CD4-positive, alpha-beta T cell treated with Interleukin-4 for 1 hour (primary cell): ENCODE measurements around the gene MYH1.
"Not testable (repeated sequence)": the region's sequence is repeated elsewhere in the genome, so short reads cannot be mapped to it uniquely, and the experiment has no call there.

Source experiments
- DNase-seq, 2 donors: peaks; one replicate each; pipeline ENCODE4 v3.0.0-alpha.2; 2020 to 2022

The MYH1 gene

DNA sequence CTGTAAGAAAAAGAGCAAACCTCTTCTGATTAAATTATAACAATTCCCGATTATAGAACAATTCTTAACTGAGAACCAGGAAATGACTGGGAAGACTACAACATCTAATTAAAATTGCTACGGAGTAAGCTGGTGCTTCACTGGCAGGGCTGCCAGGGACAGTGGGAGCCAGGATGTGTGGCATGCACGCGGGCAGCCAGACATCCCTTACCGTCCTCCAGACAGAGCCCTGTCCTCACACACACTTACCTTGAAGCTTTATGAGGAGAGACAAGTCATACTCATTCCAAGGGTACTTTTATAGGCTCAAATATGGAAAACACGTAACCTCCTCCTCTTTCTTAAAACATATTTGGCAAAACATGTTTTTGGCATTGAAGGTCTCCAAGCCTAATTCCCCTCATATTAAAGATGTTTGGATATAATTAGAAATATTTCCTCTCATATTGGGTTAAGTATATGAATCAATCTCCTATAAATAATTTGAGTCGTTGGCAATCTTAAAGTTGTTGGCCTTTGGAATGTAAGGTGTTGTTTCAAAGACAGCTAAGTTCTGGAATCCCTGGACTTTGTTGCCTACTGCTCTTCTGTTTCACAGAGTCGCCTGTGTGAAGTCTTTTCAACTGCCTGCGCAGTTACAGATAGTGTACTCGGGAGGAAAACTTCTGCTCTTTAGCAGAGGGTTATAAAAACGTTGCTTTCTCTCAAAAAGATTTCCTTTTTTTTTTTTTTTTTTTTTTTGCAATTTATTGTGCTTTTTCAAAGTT, at the start of gene MYH1:
MYH1 (minus strand) TSS at position 272 of the 767 bp plus-strand sequence. CDS start 1,900 bp downstream, outside the sequence.
- DNase-seq = no peak

DNA sequence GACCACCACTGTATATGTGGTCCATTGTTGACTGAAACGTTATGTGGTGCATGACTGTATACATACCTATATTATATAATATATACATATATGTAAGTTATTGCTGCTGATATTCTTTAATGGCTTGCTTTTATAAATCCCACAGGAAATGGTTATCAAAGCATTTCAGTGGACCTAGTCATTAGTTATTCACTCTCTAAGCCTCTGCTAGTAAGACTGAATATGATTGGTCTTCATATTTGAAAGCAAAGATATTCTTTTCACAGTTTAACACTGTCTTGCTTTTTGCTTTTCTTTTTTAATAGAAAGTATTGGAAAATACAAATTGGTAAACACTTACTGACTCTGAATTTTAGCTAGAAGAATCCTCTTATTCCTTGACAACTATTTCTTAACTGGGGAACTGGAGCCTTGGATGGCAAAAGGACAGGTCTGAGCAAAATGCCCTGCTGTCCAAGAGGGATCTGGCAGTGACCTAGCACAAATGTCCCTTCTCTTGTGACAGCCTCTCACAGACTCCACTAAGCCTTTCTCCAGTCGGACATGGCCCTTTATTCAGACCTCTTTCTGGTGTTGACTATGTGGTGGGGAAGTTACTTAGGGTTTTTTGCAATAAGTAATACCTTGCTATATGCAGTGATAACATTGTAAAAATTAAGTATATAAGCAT, 45.8 kb upstream of the MYH1 start:
- DNase-seq = no peak

DNA sequence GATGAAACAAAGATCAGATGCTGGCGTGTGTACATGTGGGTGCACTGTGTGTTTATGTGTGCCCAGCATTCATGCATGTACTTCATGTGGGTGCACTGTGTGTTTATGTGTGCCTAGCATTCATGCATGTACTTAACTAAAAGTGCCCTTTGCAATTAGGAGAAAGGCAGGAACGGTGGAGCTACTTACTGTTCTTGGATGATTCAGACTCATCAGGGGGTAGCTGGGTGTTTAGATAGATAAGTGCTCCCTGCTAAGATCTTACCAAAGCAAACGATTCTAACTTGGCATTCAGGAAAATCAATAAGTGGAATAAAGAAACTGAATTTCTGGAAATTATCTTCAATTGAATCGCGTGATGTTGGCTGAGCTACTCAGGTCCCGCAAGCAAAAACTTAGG, 39.7 kb upstream of the MYH1 start:
- DNase-seq = no peak

DNA sequence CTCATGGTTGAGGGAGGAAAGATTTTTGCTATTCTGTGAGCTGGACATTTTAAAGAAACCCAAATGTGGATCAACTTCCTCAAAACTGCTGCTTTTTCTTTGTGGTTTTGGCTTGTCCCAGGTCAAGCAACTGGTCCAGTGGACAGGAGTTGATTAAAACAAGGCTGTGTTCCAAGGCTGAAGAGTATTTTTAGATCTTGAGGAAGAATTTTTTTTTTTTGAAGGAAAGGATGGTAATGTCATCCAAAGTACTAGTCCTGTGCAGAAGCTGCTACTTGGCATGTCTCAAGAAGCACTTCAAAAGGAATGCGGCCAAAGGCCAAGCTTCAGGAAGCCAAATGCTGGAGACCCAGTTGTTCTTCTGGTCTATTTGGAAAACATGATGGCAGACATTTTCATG, 39.1 kb upstream of the MYH1 start:
- DNase-seq = no peak

DNA sequence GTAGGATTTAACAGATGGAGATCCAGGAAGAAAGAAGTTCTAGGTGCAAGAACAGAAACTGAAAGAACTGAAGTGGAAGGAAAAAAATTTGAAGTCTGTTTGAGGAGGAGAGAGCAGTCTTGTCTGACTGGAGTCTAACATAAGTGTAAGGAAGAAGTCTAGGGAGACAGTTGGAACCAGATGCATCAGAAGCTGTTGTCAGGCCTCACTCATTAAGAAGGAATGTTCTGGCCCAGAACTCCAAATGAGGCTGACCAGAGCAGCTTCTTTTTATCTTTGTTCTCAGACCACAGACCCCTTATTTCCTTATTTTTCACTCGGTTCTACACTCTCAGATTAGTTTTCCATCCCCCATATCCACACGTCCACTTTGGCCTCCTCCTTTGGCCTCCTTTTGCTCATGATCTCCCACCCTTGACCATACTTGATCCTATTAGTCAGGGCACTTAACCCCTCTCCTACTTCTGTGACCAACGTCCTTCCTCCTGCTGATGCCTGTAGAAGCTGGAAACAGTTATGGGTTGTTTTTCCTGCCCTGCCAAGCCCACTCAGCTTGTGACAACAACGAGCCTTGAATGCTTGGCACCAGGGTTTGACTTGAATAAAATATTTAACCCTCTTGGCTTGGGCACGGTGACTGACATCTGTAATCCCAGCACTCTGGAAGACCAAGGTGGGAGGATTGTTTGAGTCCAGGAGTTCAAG, 38.1 kb upstream of the MYH1 start:
- DNase-seq = no peak

DNA sequence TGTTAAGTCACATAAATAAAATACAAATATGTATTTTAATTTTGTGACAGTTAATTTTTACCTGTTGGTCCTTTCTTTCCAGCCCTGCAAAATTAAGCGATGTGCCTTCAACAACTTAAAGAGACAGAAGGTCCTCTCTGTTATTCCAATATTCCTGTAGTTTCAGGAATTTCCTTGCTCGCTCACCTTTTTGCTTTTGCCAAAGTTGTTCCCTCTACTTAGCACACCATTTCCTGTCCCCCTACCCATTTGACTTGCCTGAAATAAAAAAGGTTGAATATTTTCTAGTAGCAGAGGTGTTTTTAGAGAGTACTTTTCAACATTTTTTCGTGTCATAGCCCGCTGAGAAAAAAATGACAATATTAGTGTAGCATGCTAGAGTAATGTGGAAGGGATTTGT, 31.7 kb upstream of the MYH1 start:
- DNase-seq = no peak

DNA sequence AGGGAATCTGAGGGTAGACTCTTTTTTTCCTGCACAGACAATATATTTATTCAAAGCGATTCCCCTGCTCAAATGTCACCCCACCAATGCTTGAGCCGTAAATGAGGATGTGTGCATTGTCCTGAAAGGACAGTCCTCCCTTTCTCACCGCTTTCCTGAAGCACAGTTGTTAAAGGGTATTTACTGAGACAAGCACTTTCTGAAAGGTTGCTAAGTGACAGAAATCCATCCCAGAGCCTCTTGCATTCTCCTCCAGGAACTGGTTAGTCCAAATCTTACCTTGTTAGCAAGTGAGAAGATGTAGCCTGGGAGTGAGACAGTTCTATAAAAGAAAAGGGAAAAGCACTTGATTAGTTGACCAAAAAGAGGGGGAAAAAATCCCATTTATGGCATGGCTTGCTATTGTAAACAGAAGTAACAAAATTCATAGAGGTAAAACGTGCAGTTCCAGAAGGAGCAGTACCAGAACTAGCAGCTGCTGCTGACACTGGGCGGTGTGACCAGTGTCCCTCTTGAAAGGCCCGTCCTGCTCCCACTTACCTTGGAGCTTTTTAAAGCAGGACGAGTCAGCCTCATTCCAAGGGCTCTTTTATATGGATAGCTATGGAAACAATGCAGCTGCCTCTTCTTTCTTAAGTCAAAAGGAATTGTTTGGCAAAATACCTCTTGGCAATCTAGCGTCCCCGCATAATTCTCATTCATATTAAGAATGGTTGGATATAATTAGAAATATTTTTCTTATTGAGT, 30.9 kb upstream of the MYH1 start, which contains the start of gene MYH2:
MYH2 (minus strand) TSS at position 563 of the 747 bp plus-strand sequence. CDS start 1,738 bp downstream, outside the sequence.
- no peak for DNase-seq

DNA sequence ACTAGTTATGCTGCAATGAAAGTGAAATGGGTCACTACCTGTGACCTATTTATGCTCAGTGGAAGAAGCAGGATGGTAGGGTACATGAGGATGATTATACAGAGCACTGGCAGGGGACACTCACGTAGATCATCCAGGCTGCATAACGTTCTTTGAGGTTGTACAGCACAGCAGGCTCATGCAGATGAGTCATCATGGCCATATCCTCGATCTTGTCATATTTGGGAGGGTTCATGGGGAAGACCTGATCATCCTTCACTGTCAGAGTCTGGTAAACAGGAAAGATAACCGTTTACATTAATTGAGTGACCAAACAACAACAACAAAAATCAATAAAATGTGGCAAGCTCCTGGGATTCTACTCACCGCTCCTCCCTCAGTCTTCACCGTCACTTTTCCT, 29.0 kb upstream of the MYH1 start:
- no peak for DNase-seq

DNA sequence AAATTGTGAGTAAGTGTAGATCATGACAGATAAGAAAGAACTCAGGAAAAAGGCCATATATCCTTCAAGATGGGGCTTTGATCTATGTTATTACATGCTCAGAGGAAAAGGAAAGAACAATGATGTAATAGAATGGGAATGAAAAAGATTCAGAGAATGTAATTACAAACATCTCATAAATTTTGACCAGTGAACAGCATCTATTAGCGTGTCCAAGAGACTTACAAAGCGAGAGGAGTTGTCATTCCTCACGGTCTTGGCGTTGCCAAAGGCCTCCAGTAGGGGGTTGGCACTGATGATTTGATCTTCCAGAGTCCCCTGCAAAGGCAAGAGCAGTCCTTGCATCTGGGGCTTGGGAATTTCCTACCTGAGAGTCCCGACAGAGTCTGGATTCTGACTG, 25.1 kb upstream of the MYH1 start:
- DNase-seq = not testable (repeated sequence)

DNA sequence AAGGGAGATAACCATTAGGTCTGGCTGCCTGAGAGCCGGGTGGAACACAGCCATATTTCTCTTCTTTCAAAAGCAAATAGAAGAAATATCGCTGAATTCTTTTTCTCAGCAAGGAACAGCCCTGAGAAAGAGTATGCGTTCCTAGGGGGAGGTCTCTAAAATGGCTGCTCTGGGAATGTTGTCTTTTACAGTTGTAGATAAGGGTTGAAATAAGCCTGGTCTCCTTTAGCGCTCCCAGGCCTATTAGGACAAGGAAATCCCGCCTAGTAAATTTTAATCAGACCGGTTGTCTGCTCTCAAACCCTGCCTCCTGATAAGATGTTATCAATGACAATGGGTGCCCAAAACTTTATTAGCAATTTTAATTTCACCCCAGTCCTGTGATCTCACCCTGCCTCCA, 22.8 kb upstream of the MYH1 start:
- not testable (repeated sequence) for DNase-seq

DNA sequence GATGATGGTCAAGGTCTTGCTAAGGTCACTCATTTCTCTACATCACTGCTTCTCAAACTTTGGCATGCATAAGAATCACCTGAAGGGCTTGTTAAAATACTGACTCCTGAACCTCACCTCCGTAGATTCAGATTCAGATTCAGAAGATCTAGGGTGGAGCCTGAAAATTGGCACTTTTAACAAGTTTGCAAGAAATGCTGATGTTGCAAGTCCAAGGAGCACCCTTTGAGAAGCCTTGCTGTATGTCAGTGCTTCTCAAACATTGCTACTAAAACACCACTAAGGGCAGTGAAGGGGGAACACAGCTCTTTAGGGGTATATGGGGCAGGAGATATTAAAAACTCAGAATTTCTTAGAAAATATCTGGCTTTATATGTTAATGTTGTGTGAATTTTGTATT, 13.7 kb upstream of the MYH1 start:
- DNase-seq = no peak

DNA sequence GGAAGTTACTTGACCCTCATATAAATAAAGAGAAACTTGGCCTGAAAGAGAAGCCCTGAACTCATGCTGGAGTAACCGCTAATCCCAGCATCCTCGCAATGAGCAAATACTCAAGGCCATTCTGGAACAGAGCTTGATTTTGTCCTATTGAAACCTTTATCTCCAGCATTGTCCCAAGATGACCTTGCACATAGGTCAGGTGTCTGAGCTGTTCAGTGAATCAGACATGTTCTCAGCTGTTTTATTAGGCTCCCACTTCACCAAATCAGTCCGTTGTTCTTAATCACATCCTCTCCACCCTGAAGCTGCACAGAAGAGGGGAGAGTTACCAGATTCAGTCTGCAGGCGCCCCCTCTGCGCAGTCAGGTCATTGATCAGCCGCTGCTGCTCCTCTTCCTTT, 9.1 kb upstream of the MYH1 start:
- no peak for DNase-seq

DNA sequence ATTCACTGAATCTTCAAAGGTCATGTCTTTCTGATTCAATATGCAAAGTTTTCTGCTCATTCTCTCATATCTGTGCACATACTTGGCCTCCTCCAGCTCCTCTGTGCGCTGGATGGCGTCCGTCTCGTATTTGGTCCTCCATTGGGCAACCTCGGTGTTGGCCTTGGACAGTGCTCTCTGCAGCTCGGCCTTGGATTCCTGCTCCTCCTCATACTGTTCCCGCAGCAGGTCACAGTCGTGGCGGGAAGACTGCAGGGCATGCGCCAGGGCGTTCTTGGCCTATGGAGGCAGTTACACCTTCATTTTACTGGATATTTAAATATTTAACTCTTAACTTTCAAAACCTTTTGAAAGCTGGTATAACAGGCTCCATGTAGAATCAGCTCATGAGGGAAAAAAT, 8.2 kb upstream of the MYH1 start:
- no peak for DNase-seq

DNA sequence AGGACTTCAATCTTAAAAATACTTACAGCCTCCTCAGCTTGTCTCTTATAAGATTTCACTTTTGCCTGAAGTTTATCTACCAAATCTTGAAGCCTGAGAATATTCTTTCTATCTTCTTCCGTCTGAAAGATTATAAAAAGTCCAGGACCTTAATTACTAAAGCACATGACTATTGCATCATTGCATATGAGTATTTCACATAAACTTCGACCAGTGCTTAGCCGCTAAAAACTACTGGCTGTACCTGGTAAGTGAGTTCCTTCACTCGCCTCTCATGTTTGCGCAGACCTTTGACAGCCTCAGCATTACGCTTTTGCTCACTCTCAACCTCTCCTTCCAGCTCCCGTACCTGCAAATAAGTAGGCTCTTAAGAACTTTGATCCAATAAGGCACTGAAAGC, 4.7 kb upstream of the MYH1 start:
- no peak for DNase-seq

DNA sequence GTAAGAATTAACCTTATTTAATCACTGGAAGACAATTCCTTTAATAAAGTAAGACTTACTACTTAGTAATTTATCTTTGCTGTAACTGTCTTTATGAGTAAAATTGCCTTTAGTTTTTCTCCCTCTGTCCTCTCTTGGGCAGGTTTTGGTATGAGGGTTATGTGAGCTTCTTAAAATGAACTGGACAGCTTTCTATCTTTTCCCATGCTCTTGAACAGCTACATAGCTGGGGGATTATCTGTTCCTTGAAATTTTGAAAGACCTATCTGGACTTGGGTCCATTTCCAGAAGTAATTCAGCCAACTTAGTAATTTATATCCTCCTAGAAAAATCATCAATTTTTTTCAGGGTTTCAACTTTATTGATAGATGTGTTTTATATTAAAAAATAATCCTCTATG, 3.6 kb upstream of the MYH1 start:
- no peak for DNase-seq

DNA sequence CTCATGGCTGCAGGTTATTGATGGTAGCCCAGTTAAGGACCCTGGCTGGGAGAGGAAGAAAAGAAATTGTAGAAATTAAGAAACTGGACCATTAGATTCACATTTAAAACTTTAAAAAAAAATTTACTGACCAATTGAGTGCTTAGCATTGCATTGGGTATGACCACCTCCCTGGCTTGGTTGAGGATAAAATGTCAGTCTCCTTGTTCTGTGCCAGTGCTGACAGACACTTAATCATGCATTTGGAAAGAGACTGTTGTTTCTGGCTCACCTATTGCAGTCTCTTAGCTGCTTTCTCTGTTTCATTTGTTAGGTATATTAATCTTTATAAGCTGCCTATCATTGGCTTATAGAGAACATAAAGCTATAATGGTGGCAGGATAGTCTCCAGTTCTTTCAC, 1.7 kb downstream of the MYH1 start:
- no peak for DNase-seq

DNA sequence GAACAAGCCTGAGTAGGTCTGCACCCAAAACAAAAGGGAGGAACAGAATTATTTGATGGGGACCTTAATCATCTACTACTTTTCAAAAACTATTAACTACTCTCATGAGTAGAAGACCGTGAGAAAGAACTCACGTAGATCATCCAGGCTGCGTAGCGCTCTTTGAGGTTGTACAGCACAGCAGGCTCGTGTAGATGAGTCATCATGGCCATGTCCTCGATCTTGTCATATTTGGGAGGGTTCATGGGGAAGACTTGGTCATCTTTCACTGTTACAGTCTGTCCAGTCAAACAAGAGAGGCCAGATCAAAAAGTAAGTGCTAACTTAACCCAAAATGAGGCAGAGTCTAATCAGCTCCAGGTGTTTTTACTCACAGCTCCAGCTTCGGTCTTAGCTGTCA, 2.3 kb downstream of the MYH1 start:
- DNase-seq = no peak

DNA sequence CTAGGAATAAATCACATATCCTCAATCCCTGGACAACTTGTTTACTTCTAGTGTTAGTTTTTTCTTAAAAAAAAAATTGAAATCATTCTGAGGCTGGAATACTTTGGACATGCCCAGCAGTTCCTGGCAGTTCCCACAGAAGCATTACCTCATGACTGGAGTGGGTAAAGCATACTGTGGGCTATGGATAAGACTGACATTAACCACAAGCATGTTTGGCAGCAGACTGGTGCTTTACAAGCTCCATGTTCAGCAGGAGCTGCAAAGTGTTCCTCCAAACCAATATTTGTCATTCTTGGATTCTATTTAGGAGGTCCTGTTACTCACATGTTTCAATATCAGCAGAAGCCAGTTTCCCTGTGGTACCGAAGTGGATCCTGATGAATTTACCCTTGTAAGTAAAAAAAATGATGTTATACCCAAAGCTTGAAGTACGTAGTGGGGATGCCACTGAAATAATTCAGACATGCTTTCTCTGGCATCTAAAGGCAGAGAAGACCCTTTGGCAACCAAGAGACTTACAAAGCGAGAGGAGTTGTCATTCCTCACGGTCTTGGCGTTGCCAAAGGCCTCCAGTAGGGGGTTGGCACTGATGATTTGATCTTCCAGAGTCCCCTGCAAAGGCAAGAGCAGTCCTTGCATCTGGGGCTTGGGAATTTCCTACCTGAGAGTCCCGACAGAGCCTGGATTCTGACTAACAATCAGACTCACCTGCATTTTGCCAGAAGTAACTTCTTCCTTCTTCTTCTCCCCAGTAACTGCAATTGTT, 4.9 kb downstream of the MYH1 start:
- no peak for DNase-seq

DNA sequence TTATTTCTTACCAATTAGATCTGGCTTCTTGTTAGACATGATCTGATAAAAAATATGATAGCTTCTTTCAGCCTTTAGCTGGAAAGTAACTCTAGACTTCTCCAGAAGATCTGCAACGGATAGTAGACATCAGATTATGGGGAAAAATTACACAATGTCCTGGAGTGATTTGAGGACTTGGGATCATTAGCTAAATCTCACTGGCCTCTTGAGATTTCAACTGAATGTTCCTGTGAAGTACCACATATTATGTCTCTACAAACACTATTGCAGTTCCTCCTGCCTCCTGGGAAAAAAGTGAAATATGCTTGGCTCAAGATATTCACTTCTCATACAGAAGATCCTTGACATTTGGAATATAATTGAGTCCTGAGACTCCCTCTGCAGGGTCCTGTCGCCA, 5.5 kb downstream of the MYH1 start:
- DNase-seq = no peak

DNA sequence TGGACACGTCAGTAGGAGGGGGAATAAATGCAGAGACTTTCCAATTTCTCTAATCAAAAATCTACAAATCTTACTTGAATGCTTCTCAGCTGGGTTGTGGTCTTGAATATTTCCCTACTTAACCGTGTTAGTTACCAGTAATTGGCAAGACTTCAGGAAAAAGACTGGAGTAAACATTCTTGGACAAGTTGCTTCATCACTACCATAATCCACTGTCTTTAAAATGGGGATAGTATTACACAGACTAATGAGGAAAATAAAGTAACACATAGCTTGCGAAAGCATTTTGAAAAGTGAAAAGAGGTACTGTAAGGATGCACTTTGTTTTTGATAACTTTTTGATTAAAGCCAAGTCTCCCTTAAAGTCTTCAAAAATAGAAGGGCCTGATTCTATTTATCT, 18.4 kb downstream of the MYH1 start:
- no peak for DNase-seq

DNA sequence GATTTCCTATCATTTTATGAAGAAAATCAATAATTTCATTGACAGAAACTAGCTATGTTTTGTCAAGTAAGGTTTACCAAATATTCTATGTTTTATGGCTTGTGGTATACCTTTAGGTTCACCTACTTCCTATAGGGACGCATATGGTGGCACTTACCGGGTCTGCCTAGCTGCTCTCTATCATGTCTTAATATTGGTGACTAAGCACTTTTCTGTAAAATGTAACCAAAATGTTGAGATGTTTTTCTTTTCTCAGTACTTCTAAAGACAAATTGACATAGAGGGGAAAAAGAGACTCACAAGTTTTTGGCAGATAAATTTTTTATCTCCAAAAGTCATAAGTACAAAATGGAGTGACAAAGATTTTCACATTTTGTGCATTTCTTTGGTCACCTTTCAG, 26.3 kb downstream of the MYH1 start:
- no peak for DNase-seq

DNA sequence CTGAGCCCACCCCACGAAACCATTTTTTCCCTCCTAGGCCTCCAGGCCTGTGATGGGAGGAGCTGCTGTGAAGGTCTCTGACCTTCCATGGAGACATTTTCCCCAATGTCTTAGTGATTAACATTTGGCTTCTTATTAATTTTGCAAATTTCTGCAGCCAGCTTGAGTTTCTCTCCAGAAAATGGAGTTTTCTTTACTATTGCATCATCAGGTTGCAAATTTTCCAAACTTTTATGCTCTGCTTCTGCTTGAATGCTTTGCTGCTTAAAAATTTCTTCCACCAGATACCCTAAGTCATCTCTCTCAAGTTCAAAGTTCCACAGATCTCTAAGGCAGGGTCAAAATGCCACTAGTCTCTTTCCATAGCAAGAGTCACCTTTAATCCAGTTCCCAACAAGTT, 36.1 kb downstream of the MYH1 start:
- DNase-seq = no peak
